ENCODE measurements around the gene FYN.
"Not testable (repeated sequence)": the region's sequence is repeated elsewhere in the genome, so short reads cannot be mapped to it uniquely, and the experiment has no call there.

Gene FYN

DNA sequence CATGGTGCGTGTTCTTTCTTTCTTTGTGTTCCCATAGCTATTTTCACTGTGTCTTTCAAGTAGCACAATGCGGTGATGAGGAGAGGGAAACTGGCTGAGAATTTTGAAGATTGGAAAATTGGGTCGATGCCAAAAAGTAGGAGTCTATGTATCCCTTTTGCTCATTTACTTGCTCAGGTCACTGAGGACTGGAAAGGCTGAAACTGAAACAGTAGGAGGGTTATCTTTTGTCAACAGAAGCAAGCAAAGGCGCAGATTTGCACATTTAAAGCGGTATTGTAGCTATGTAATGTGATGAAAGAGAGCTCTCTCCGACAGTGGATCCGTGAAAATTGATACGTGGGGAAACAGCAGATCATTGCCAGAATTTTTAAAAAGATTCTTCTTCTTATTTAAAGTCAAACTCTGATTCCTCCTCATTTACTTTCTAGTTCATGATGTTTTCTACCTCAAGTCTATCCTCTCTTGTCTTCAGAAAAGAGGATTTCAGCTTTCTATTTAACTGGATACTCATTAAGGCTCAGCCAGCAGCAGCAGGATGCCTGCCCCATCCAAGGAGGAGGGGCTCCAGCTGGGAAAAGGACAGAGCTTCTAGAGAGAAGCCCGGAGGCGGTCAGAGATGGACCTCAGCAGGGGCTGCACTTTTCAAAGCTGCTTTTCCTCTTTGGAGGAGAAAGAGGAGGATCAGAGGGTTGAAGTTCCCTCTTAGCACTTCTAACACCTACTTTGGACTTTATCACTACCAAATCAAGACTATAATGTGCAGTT lies 15.9 kb upstream of the FYN start:
- DNase-seq (no peak), ATAC-seq (ENCODE audit: insufficient read depth, low read depth) (no peak)
- H2AFZ ChIP-seq (ENCODE audit: low read depth, low read length): no peak overlapping the region
- H4K20me1 ChIP-seq (ENCODE audit: insufficient read depth, low read length): no peaks in the 10 kb centered on the region
- no peaks in the 10 kb centered on the region for H3K27me3 ChIP-seq (ENCODE audit: insufficient read depth, low read length, poor library complexity)
- H3K36me3 ChIP-seq (ENCODE audit: insufficient read depth, low read length): no peaks in the 10 kb centered on the region
- no peak for TF ChIP-seq EZH2 (IDR thresholded peaks at IDR 0.05; ENCODE audit: borderline replicate concordance, low read depth, low read length, severe bottlenecking)
- TF ChIP-seq, protein P1, sequence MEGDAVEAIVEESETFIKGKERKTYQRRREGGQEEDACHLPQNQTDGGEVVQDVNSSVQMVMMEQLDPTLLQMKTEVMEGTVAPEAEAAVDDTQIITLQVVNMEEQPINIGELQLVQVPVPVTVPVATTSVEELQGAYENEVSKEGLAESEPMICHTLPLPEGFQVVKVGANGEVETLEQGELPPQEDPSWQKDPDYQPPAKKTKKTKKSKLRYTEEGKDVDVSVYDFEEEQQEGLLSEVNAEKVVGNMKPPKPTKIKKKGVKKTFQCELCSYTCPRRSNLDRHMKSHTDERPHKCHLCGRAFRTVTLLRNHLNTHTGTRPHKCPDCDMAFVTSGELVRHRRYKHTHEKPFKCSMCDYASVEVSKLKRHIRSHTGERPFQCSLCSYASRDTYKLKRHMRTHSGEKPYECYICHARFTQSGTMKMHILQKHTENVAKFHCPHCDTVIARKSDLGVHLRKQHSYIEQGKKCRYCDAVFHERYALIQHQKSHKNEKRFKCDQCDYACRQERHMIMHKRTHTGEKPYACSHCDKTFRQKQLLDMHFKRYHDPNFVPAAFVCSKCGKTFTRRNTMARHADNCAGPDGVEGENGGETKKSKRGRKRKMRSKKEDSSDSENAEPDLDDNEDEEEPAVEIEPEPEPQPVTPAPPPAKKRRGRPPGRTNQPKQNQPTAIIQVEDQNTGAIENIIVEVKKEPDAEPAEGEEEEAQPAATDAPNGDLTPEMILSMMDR (IDR thresholded peaks at IDR 0.05; ENCODE audit: borderline replicate concordance, extremely low read depth, low read length, poor library complexity, severe bottlenecking): no peak
- H3K4me3 ChIP-seq (ENCODE audit: low read depth in 1 of 2, low read length in 2 of 2): no peak overlapping the region
- no peaks in the 10 kb centered on the region for H3K4me1 ChIP-seq (ENCODE audit: insufficient read depth, low read length)
- H3K9ac ChIP-seq (ENCODE audit: low read depth, low read length): no peak overlapping the region
- H3K4me2 ChIP-seq (ENCODE audit: insufficient read depth, low read length): no peak overlapping the region
- H3K79me2 ChIP-seq (ENCODE audit: insufficient read depth, low read length): no peaks in the 10 kb centered on the region
- no peaks in the 10 kb centered on the region for H3K9me3 ChIP-seq (ENCODE audit: insufficient read depth, low read length, severe bottlenecking)
- no peak overlapping the region for H3K27ac ChIP-seq (ENCODE audit: low read length)

DNA sequence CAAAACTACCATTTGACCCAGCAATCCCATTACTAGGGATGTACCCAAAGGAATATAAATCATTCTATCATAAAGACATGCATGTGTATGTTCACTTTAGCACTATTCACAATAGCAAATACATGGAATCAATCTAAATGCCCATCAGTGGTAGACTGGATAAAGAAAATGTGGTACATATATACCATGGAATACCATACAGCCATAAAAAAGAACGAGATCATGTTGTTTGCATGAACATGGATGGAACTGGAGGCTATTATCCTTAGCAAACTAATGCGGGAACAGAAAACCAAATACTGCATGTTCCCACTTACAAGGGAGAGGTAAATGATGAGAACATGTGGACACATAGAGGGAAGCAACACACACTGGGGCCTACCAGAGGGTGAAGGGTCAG lies 13.5 kb upstream of the FYN start:
- not testable (repeated sequence) for H3K9ac ChIP-seq (ENCODE audit: low read depth, low read length); H3K27ac ChIP-seq (ENCODE audit: low read length); H3K4me2 ChIP-seq (ENCODE audit: insufficient read depth, low read length); H3K79me2 ChIP-seq (ENCODE audit: insufficient read depth, low read length); H3K9me3 ChIP-seq (ENCODE audit: insufficient read depth, low read length, severe bottlenecking); H4K20me1 ChIP-seq (ENCODE audit: insufficient read depth, low read length); H3K4me3 ChIP-seq (ENCODE audit: low read depth in 1 of 2, low read length in 2 of 2); DNase-seq; H3K4me1 ChIP-seq (ENCODE audit: insufficient read depth, low read length); H3K36me3 ChIP-seq (ENCODE audit: insufficient read depth, low read length); ATAC-seq (ENCODE audit: insufficient read depth, low read depth); H3K27me3 ChIP-seq (ENCODE audit: insufficient read depth, low read length, poor library complexity); H2AFZ ChIP-seq (ENCODE audit: low read depth, low read length)

DNA sequence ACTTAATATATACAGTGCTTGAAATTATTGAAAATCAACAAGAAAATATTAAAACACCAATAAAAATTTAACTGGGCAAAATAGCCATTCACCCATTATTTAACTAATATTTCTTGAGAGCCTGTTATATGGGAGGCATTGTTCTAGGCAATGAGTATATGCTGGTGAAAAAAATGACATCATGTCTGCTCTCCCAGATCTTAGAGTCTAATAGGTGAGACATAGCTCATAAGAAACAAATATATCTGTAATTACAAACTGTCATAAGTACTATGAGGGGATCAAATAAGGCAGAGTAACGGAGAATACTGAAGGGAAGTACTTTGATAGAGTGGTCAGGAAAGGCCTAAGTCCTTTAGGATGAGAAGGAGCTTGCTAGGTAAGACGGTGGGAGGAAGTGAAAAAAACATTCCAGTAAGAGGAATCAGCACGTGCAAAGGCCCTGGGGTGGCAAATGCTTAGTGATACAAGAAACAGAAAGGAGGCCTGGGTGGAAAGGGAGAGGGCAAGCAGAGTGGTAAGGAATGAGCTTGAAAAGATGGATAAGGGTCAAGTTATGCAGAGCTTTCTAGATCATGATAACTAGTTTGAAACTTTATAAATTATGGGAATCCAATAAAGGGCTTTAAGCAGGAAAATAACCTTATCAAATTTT lies 12.2 kb upstream of the FYN start:
- no peak overlapping the region for H3K4me2 ChIP-seq (ENCODE audit: insufficient read depth, low read length)
- H4K20me1 ChIP-seq (ENCODE audit: insufficient read depth, low read length): no peaks in the 10 kb centered on the region
- H3K36me3 ChIP-seq (ENCODE audit: insufficient read depth, low read length): no peaks in the 10 kb centered on the region
- no peaks in the 10 kb centered on the region for H3K9me3 ChIP-seq (ENCODE audit: insufficient read depth, low read length, severe bottlenecking)
- H3K4me3 ChIP-seq (ENCODE audit: low read depth in 1 of 2, low read length in 2 of 2): no peak overlapping the region
- H3K27me3 ChIP-seq (ENCODE audit: insufficient read depth, low read length, poor library complexity): no peaks in the 10 kb centered on the region
- no peak overlapping the region for H3K27ac ChIP-seq (ENCODE audit: low read length)
- no peak overlapping the region for H3K9ac ChIP-seq (ENCODE audit: low read depth, low read length)
- H3K79me2 ChIP-seq (ENCODE audit: insufficient read depth, low read length): no peaks in the 10 kb centered on the region
- ATAC-seq (ENCODE audit: insufficient read depth, low read depth) (no peak), DNase-seq (no peak)
- no peak overlapping the region for H2AFZ ChIP-seq (ENCODE audit: low read depth, low read length)
- H3K4me1 ChIP-seq (ENCODE audit: insufficient read depth, low read length): no peaks in the 10 kb centered on the region
- TF ChIP-seq, protein P1 (IDR thresholded peaks at IDR 0.05; ENCODE audit: borderline replicate concordance, extremely low read depth, low read length, poor library complexity, severe bottlenecking): no peak
- TF ChIP-seq EZH2 (IDR thresholded peaks at IDR 0.05; ENCODE audit: borderline replicate concordance, low read depth, low read length, severe bottlenecking): no peak

DNA sequence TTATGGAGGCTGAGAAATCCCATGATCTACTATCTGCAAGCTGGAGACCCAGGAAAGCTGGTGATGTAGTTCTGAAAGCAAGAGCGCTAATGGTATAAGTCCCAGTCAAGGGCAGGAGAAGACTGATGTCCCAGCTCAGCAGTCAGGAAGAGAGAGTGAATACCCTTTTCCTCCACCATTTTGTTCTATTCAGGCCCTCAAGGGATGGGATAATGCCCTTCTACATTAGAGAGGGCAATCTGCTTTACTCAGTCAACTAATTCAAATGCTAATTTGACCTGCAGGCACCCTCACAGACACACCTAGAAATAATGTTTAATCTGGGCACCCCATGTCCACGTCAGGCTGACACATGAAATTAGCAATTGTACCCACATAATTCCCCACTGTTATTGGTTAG lies 10.8 kb upstream of the FYN start:
- ATAC-seq (ENCODE audit: insufficient read depth, low read depth): no peak
- Histone ChIP-seq H4K20me1 (ENCODE audit: insufficient read depth, low read length) (no peaks in the 10 kb centered on the region), H3K4me2 (ENCODE audit: insufficient read depth, low read length) (no peak overlapping the region), H3K79me2 (ENCODE audit: insufficient read depth, low read length) (no peaks in the 10 kb centered on the region), H3K27ac (ENCODE audit: low read length) (no peak overlapping the region), H3K36me3 (ENCODE audit: insufficient read depth, low read length) (no peaks in the 10 kb centered on the region), H3K9me3 (ENCODE audit: insufficient read depth, low read length, severe bottlenecking) (no peaks in the 10 kb centered on the region), H3K4me3 (ENCODE audit: low read depth in 1 of 2, low read length in 2 of 2) (no peak overlapping the region), H2AFZ (ENCODE audit: low read depth, low read length) (no peak overlapping the region), H3K27me3 (ENCODE audit: insufficient read depth, low read length, poor library complexity) (no peaks in the 10 kb centered on the region), H3K4me1 (ENCODE audit: insufficient read depth, low read length) (no peaks in the 10 kb centered on the region), H3K9ac (ENCODE audit: low read depth, low read length) (no peak overlapping the region)
- TF ChIP-seq, protein P1 (IDR thresholded peaks at IDR 0.05; ENCODE audit: borderline replicate concordance, extremely low read depth, low read length, poor library complexity, severe bottlenecking): no peak
- no peak for TF ChIP-seq EZH2 (IDR thresholded peaks at IDR 0.05; ENCODE audit: borderline replicate concordance, low read depth, low read length, severe bottlenecking)
- no peak for DNase-seq
